ENCODE measurements around the gene PLAAT2.
"Not testable (repeated sequence)": the region's sequence is repeated elsewhere in the genome, so short reads cannot be mapped to it uniquely, and the experiment has no call there.

Gene PLAAT2

DNA sequence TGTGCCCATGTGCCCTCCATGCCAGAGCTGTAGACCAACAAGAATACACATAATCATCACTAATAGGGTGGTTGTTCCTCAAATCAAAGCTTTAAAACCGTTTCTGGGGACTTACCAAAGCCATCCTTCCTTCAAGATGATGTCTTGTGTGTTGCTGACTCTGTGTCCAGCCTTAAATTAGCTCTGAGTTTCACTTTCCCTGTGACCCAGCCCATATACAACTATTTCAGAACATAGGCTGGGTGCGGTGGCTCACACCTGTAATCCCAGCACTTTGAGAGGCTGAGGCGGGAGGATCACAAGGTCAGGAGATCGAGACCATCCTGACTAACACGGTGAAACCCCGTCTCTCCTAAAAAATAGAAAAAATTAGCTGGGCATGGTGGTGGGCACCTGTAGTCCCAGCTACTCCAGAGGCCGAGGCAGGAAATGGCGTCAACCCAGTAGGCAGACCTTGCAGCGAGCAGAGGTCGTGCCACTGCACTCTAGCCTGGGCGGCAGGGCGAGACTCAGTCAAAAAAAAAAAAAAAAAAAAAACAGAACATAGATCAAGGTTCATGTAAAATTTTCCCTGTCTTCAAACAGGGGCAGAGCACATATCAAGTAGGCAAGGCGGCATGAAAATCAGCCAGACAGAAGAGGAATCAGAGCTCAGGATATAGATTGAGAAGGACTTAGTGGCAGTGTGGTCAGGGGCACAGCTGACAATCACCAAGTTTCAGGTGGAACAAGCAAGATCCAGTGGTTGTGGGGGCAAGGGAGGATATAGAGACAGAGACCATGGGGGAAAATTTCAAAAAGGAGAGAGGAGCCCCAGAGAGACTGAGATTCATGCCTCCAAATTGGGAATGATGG, at the start of gene PLAAT2:
PLAAT2 (minus strand) TSS at position 179 of the 855 bp plus-strand sequence; CDS start at position 124, 55 bp downstream.
- DNase-seq (ENCODE audit: low spot score): no peak

DNA sequence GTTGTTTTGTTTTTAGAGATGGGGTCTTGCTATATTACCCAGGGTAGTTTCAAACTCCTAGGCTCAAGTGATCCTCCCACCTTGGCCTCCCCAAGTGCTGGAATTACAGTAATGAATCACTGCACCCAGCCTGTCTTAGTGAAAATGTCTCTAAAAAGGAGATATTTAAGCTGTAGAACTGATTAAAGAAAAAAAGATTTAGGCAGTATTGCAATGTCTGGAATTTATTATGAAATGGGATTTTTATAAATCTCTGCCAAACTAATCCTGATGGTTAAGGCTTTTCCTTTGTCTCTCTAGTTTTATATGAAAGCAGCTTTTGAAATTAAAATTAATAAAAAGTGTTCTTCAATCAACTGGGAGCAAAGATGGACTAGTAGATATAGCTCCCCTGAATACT, 49.0 kb upstream of the PLAAT2 start:
- DNase-seq (ENCODE audit: low spot score): no peak

DNA sequence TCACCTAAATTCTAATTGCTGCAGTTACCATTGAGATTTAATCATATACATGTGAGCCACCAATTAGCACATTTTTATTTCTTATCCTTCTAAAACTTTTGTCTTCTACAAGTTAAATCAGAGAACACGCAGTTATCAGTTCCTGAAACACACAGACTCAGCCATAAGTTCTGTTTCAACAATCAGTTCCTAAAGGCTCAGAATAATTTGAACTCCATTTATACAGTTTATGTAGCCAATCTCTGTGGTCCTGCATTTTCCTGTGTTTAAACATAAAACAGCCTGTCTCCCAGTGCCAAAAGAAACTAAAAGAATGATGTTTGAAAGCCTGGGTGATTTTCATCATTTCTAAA, 48.2 kb upstream of the PLAAT2 start:
- DNase-seq (ENCODE audit: low spot score): no peak

DNA sequence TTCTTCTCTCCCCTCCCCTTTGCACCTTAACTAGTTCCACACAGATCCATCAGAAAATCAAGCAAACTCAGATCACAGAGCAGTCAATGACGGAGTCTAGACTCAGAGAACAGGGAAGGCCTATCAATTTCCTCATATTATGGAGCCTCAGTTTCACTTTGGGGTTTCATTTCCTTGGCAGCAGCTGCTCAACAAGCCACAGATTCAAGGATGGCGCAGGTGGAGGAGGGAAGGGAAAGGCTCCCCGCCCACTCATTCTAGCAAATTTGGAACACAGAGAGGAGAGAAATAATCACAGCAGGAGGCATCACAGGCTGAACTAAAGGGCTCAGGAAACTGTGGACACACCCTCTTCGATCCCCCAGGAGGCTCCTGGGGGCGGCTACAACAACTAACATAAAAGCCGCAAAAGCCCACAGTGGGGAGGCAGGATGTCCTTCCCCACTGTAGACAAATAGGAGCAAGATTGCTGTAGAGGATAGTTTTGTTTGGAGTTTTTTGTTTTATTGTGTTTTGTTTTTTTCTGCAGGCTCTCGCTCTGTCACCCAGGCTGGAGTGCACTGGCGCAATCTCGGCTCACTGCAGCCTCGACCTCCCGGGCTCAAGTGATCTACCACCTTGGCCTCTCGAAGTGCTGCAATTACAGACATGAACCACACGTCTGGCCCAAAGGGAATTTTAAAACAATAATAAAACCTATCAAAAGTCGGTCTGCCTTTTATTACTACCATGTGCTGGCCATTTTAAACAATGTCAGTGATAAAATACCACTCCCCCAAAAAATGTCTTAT, 47.6 kb upstream of the PLAAT2 start:
- peak; percentile 18 for DNase-seq (ENCODE audit: low spot score)

DNA sequence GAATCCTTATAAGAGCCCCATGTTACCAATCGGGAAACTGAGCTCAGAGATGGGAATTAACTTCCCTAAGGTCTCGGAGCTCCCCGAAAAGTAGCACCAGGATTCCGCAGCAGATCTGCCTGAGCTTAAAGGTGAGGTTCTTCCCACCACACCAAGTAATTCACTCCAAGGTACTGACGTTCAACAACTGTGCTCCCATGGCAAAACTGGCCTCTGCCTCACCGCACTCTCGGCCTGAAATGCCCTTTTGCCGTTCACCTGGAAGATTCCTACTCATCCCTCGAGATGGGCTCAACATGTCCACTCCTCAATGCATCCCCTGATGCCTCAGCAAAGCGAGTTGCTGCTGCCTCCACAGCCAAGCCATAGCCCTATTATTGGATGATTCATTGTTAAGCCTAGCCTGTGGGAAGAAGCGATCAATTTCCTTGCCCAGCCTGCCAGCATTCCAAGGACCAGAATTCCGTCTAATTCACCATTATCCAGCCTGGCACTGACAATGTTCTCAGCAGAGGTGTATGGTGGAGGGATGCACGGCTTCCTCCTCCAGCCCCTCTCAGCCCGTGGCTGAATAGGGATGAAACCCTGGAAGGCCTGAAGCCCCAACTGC, 46.9 kb upstream of the PLAAT2 start:
- no peak for DNase-seq (ENCODE audit: low spot score)

DNA sequence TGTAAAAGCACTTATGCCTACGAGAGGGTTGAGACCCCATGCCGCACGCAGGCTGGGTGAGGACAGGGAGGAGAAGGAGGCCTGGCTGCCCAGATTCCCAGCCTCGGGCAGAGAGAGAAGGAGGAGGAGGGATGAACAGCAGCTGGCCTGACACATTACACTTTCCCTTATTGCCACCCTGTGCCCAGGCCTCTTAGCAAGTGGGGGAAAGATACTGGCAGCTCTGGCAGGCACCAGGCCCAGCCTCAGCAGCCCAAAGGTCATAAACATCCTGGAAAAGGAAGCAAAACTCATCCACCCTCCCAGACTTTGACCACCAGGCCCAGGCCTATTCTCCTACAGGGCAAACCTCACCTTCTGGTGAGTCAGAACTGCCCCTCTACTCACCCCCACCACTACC, 46.4 kb upstream of the PLAAT2 start:
- peak; percentile 17 for DNase-seq (ENCODE audit: low spot score)

DNA sequence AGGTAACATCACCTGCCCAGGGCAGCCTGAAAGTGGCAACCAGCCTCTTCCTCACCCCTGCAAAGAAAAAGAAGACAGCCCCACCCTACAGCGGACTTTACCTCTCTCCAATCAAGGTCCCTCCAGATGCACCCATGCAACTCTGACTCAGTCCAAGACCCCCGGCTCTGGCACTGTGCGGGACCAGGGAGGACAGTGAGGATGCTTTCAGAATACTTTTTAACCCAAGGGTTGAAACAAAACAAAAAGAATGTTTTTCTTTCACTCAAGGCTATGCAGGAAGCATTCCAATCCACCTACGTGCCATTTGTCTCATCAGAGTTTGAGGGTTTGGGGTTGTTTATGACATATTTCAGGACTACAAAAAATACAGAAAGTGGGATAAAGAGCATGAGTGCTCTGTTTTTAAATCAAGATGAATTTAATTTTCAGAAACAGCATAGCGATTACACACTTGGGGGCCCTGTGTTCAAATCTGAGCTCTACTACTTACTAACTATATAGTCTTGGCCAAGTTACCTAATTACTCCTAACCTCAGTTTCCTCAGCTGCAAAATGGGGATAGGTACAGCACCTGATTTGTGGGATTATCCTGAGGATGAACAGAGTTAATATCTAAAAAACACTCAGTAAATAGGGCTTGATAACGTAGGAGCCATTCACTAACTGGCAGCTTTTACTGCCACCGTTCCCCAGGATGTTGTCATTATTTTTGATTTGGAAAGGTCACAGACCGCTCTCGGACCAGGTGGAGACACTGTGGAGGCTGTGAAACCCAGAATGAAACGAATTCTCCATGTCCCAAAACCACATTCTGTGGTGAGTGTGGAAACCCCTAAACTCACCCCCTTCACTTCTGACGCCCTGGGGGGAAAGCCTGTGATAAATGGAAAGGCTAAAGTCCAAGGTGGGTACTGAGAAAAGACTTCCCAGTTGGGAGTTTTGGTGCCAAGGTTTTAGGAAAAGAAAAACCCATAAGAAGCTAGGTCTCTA, 45.5 kb upstream of the PLAAT2 start:
- no peak for DNase-seq (ENCODE audit: low spot score)

DNA sequence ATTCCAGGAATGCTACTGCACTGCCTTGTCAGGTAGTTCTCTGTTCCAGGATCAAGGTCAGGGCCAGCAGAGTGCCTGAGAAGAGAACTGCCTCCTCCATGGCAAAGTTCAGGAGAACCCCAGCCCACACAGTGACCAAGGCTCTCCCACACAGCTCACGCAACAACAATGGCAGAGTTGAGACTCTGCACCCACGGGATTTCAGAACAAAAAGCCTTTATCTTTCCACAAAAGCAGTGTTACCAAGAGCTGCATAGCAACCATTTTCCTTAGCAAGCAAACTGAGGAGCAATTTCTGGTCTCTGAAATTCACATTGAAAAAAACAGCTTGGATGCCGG, 40.0 kb upstream of the PLAAT2 start:
- DNase-seq (ENCODE audit: low spot score): peak; percentile 30

DNA sequence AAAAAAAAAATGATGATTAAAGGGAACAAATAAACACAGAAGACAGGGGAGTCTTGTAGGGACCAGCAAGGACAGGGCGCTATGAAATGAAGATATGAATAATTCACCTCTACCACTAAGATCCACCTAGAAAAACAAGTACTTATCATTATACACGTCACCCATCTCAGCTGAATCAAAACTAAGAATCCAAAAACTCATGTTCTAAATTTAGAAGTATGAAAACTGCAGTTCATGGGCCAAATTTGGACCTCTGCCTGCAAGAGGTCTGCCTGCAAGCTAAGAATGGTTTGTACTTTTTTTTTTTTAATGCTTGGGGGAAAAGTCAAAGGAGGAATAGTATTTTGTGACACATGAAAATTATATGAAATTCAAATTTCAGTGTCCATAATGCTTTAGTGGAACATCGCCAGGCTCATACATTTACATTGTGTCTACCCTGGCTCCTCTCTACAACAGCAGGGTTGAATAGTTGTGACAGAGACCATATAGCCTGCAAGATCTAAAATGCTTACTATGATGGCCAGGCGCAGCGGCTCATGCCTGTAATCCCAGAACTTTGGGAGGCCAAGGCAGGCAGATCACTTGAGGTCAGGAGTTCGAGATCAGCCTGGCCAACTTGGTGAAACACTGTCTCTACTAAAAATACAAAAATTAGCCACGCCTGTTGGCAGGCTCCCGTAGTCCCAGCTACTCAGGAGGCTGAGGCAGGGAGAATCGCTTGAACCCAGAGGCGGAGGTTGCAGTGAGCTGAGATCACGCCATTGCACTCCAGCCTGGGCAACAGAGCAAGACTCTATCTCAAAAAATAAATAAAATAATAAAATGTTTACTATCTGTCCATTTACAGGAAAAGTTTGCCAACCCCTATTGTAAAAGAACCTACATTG, 39.4 kb upstream of the PLAAT2 start:
- DNase-seq (ENCODE audit: low spot score): not testable (repeated sequence)

DNA sequence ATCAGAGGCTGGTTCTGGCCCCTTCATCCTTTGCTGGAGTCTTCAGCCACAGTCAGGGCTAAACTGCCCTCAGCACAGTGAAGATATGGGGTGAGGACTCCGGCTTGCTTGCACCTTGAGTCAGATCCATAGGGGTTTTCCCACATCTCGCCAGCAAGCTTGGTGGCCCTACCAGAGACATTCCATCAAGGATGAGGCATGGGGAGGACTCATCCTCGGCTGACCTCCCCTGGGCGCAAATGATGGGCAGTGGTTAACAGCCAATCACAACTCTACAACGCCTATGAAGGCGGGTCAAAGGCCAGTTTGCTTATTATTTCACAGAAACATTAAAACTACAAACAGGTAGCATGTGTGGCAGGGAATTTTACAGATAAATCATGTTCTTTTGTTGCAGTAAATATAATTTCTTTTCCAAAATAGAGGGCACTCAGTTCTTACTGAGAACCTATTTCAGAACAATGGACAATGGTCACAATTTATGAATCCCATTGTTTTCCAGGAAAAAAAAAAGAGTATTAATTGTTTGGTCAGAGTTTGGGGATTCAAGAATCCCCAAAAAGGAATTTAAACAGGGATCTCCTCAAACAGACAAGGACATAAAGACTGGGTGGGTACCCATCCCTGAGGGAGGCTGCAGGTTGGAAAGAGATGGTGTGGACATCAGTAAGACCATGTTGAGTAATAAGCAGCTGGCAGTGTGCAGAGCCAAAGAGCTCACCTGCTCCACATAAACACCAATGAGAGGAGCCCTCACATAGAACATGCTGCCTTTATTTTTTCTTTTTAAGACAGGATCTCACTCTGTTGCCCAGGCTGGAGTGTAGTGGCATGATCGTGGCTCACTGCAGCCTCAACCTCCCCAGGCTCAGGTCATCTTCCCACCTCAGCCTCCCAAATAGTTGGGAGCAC, 36.3 kb upstream of the PLAAT2 start:
- peak; percentile 26 for DNase-seq (ENCODE audit: low spot score)

DNA sequence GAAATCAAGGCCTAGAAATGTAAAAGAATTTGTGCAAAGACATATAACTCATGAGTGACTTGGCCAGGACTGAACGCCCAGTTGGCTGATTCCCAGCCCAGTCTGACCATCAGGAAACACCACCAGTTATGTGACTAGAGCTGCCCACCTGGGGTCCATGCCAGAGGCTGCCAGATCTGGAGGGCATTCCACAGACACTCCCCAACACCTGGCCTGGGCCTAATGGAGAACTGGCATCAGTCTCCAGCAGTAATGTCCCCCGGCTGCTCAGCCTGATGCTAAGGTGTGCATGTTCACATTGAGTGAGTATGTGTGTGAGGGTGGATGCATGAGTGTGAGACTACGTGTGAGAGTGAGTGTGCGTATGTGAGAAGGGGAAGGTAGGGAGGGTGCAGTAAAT, 35.4 kb upstream of the PLAAT2 start:
- no peak for DNase-seq (ENCODE audit: low spot score)

DNA sequence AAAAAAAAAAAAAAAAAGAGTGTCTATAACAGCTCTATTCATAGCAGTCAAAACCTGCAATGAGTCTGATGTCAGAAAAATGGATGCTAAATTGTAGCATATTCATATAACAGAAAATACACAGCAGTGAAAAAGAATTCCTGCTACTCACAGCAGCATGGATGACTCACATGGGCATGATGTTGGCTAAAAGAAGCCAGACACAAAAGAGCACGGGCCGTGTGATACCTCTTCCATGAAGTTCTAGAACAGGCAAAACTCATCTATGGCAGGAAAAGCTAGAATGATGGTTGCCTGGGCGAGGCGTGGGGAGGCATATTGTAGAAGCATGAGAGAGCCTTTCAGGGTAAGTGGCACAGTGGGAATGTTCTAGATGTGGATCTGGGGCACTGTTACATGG, 32.1 kb upstream of the PLAAT2 start:
- DNase-seq (ENCODE audit: low spot score): no peak

DNA sequence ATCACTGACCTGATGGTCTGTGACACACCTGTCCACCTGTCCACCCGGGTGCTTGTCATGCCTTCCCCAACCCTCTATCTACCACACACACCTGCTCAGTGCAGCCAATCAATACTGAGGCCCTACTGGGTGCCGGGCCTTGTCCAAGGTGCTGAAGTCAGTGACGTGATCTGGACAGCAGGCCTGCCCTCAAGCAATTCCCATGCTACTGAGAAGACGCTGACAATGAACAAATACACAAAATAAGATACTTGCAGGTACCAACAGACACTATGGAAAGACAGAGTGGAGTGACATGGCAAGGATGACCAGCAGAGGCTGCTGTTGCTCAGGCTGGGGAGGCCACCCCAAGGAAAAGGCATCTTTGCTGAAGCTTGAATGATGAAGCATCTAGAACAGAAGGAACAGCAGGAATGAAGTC, 29.8 kb upstream of the PLAAT2 start:
- peak; percentile 43 for DNase-seq (ENCODE audit: low spot score)

DNA sequence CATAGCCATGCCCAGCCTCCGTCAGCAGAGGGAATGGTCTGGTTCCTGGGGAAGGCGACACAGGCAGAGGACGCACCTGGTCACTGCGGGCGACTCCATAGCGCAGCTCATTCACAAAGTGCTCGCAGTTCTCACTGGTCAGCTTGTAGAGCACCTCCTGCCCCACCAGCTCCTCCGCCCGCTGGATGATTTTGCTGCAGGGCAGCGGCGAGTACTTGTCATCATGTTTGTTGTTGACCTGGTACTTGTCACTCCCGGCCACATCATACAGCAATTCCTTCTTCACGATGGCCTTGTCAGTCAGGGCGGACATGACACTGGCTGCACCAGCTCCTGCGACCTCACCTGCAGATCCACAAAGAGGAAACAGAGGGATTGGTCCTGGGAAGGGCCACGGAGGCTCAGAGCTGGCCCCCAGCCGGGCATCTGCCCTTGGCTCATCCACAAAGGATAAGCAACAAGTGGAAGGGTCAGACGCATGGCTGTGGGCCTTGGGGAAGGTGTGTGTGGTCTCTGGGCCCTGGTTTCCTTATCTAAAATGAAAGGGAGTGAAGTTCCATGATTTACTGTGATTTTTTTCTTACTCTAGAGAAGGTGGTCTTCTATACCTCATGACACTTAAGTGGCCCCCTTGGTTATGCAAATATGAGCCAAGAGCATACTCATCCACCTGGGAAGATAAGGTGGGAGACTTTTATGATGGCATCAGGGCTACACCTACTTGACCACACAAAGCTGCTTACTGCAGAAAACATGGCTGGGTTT, 27.0 kb upstream of the PLAAT2 start:
- DNase-seq (ENCODE audit: low spot score): no peak

DNA sequence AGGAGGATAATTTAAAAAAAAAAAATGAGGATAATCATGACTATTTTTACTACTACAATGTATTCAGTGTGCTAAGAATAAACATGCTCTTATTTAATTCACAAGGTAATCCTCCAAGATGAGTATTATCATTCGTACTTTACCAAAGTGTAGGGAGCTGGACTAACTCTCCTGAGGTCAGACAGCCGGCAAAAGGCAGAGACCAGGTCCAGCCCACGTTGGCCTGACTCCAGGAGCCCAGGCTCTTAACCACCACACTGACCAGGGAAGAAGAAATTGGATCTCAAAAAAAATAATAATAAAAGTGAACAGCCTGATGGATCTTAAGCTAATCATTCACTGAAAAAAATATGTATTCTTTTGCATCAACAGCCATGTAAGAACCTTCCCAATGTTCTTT, 25.8 kb upstream of the PLAAT2 start:
- DNase-seq (ENCODE audit: low spot score): no peak

DNA sequence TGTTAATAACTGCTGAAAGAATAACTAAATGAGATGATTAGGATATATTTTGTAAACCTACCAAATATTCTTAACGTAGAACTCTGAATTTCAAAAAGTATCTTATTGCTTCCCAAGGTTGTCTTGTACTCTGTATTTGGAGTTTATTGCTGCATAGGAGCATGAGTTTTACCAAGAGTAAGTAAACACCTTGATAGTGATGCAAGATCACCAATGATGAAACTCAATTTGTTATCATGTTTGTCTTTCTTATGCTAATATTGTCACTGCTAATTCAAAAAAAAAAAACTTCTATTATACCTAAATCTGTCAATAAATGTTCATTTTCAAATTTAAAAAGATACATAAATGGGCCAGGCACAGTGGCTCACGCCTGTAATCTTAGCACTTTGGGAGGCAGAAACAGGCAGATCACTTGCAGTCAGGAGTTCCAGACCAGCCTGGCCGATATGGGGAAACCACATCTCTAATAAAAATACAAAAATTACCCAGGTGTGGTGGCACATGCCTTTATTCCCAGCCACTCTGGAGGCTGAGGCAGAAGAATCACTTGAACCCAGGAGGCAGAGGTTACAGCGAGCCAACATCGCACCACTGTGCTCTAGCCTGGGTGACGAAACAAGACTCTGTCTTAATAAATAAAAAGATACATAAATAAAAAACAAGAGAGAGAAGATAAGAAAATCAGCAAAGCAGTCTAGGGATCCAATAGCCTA, 23.4 kb upstream of the PLAAT2 start:
- DNase-seq (ENCODE audit: low spot score): no peak

DNA sequence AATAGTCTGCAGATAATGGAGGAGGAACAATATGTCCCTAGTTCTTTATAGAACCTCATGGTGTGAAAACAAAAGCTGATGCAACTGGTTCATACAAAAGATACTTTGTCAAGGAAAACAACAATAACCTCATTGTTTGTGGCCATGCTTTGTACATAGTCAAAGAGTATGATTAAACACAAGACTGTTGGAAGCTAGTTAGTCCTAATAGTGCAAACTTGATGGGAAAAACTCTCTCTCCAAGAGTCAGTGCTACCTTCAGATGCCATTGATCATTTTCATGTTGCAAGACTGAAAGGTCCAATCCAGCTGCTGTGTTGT, 20.1 kb upstream of the PLAAT2 start:
- DNase-seq (ENCODE audit: low spot score): peak; percentile 82

DNA sequence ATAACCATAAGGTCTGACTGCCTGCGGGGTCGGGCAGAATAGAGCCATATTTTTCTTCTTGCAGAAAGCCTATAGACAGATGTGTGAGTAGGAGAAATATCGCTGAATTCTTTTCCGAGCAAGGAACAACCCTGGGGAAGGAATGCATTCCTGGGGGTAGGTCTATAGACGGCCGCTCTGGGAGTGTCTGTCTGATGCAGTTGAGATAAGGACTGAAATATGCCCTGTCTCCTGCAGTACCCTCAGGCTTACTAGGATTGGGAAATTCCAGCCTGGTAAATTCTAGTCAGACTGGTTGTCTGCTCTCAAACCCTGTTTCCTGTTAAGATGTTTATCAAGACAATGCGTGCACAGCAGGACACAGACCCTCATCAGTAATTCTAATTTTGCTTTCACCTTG, 18.0 kb upstream of the PLAAT2 start:
- DNase-seq (ENCODE audit: low spot score): not testable (repeated sequence)

All from SW480 (cell line).